Fibroblast of gingiva (primary cell): ENCODE results near the gene LRRC4C.

Source experiments
- DNase-seq: peaks from one replicate; pipeline ENCODE4 v3.0.0-alpha.2; 2011; ENCODE audit warnings: low read depth

The LRRC4C gene

DNA sequence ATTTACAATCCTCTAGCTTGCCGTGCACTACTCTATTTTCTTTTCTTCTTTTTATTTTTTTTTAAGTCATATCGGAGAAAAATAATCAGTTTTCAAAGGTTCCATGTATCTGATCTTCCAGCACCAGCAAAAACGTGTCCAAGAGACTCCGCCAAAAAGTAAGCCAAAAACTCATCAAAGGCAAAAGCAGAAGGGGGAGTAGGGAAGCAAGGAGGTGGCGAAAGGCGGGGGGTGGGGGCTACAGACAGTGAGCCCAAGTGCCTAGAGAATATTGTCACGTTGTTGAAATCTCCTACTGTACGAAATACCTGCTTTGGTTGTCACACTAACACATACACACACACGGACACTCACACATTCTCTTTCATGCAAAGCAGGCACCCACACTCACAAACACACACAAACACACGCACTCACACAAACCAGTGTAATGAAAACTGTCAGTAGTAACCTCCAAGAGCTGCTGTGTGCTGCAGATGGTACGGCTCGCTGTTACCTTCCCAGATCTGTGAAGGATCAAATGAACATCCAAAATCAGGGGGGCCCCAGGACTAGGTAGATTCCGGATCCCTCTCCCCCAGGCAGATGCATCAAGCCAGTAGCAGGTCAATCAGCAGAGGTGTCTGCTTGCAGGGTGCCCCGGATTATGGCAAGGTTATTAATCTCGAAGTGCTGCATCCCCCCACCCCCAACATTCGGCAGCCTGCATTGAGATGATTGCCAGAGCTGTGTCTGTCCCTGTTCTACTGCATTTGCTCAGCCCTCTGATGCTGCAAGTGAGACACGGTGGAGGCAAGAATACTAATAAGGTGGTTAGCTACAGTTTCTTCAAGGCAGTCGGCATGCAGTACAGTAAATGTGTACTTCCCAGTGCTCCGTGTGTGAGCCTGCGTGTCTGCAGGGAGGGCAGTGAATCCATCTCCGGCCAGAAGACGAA is at the start of gene LRRC4C:
LRRC4C (minus strand) TSS at position 188 of the 937 bp plus-strand sequence.
- no peak for DNase-seq

DNA sequence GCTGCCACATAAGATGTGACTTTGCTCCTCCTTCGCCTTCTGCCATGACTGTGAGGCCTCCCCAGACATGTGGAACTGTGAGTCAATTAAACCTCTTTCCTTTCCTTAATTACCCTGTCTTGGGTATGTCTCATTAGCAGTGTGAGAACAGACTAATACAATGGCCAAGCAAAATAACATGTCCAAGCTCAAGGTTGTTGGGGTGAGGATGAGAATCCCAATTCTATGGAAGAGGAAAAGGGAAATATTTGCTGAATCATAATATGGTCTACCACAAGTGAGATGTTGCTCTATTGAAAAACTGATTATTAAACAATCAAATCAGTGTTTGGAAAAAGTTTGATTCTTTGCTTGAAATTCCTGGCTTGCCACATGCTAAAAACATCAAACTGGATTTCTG is 48.7 kb upstream of the LRRC4C start:
- DNase-seq, result no peak

DNA sequence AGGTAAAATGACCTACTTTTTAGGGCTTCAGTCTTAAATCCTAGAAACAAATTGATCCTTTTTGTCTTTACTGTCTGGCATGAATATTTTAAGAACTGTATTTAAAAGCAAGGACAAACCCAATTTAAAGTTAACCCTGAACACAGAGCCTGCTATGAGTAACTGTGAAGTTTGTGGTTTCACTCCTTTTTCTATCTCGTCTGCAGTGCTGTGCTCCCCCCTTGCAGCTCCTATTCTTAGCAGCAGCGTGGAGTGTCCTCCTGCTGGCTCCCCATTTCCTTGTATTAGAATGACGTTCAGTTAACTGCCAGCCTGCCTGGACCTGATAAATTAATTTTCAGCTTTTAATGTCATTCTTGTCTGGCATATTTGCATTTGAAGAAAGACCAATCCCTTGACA is 40.0 kb upstream of the LRRC4C start:
- no peak for DNase-seq

DNA sequence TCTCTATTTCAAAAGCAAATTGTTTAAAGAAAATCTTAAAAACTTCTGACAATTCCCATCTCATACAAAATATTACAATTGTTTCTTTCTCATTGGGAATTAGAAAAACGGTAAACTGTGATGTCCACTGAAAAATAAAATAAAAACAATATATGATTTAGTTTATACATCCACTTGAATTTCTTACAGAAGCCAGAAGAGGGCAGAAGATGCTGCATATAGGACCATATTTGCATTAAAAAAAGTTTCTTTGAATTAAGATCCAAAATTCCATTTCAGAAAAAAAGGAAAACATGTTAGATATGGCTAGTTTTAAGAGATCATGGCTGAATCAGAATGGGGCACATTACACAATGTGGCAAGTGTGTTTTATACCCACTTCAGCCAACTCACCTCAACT is 39.3 kb upstream of the LRRC4C start:
- DNase-seq, result no peak

DNA sequence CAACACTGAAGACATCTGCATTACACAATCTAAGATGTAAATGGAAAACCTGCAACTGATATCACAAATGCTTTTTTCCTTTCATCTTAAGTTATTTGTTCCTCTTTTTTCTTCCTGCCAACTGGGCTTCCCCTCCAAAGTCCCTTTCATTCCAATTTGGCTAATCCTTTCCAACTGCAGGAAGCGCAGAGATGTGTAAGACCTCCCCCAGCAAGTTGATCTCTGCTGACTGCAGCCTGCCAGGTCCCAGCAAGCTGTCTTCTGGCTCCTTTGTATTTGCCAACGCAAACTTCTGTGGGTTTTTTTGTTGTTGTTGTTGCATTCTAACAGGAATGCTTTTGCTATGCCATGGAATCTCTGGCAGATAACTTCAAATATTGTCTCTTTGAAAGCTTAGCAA is 38.5 kb upstream of the LRRC4C start:
- DNase-seq, result no peak

DNA sequence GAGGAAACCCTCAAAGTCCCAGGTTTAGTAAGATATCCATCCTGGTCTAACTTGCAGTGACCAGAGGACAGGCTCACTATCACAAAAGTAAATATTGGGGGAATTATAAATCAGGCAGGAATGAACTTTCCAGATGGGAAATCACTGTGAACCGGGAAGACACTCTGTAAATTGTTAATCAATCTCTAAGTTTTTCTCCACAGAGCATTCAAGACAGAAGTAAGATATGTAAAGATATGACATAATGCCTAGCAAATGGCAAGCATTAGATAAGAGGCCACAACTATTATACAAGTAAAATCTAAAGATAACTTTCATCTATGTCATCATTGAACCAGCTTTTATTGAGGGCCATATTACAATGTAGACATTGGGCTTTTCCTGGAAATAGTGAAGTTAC is 35.3 kb upstream of the LRRC4C start:
- DNase-seq, result no peak

DNA sequence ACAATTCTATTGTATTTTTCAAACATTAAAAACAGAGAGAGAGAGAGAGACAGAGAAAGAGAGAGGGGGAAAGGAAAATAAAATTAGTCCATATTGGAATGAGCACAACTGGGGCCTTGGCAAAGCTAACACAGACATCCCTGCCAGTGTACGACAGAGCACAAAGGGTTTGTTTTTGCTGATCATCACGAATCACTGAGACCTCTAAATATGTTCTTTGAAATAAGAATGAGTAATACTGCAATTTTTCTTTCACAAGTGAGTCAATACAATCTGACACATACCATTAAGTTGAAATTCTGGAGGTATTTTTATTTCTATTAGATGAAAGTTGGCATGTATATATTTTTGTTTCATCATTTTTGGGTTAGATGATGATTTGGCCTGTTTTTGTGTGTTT is 27.0 kb upstream of the LRRC4C start:
- no peak for DNase-seq

DNA sequence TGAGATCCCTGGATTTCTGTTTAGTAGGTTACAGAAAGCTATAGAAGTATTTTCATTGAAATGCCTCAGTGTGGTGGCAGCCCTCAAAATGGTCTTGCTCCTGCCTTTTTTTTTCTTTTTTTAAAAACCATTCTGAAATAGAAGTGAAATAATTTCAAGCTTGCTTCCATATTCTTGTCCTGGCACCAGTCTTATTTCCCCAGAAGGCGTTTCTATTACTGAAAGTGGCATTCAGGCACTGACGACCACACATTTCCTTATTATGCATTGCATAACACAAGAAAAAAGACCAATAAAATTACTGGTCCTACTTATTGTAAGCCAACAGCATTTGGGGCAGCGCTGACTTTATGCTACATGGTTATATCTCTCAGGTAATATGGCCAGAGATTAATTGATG is 24.5 kb upstream of the LRRC4C start:
- no peak for DNase-seq

DNA sequence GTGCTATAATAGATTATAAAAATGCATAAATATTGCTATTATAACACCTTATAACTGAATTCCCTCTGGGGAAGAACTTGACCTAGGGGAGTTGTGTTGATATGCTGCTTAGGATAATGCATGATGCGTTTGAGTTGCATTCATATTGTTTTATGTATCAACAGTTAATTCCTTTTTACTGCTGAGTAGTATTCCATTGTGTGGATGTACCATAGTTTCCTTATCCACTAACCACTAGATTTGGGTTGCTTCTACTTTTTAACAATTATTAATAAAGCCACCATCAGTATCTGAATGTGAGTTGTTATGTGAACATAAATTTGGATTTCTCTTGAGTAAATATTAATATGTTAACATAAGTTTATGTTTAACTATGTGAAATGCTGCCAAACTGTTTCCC is 19.7 kb upstream of the LRRC4C start:
- no peak for DNase-seq

DNA sequence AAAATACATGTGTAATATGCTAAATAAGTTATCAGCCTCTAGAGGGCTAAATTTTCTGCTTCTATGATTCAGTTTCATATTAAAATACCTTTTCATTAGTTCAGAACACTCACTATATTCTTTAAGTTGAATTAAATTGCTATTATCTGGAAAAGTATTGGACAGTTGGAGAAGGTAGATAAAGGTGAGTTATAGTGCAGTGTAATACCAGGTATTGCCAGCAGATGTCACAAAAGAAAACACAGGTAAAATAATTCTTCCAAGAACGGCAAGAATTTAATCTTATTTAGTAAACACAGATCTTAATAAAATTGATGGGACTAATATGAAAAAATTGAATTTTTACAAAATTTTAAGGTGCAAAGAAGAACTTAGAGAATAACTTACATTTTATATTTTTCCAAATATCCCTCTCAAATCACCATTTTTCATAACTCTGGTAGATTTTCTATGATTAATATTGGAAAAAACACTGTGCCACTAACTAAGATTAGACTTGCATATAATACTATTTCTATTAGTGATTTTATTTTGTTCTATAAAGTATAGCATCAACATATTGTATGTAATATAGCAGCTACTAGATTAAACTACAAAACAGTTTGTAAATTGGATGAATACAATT is 1.7 kb upstream of the LRRC4C start:
- DNase-seq, result no peak

DNA sequence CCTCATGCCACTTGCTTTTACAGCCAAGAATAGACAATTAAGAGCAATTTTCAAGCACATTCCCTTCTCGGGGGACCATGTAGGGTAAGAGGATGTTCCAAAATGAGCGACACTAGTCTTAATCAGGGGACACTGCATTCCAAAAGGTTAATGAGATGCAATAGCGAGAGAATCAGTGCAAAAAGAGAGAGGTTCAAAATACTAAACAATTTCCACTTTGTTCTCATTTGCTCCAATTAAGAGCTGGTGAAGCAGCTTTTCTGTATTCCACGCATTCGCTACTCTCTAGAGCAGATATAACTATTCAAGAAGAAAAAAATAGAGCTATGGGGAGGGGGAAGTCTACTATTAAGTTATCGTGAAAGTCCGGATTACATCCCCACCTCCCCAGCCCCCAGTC is 811 bp downstream of the LRRC4C start:
- no peak for DNase-seq

DNA sequence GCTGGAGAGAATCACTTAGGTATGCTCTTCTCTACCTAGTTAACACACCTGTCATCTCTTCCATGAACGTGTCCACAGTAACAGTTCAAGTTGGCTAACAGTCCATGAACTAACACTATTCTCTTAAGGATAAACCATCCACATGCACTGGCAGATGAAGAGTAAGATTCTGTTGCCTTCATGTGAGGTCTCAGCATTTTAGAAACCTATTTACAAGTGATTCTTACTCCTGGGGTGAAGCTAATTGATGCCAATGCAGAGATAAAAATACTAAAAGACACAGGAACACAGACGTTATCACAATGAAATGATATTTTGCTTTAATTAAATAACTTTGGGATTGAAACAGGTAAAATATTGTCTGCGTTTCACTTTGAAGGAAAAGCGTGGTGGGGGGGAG is 1.3 kb downstream of the LRRC4C start:
- no peak for DNase-seq

DNA sequence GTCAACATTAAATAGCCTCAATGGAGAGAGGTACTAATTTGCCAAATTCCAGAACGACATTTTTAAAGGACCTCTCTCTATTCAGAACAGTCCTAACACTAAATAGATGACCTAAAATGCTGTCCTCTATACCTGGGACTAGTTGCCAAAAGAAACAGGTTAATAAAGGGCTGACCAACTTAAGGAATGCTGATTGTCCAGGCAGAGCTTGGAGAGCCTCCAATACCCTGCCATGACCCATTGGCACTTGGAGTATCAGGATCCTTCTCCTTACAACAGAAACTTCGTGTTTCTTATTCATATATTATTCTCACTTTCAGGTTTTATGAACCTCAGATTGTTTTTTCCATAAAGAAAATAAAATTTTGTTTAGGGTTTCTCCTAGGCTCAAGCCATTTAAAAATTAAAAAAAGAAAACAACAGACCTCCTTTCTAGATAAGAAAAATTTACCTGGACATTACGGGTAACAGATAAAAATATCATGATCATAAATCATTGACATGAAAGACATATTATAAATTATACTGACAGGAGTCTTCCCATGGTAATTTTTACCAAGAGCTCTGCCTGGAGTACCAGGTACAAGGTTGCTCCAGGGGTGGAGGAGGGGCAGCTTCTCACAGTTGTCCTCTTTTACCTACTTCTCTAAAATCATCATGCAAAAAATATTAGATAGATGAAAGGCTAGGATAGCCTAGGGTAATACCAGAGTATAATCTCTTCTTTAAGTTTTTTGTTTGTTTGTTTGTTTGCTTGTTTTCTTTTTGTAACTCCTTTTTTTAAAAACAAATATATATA is 2.0 kb downstream of the LRRC4C start:
- no peak for DNase-seq

DNA sequence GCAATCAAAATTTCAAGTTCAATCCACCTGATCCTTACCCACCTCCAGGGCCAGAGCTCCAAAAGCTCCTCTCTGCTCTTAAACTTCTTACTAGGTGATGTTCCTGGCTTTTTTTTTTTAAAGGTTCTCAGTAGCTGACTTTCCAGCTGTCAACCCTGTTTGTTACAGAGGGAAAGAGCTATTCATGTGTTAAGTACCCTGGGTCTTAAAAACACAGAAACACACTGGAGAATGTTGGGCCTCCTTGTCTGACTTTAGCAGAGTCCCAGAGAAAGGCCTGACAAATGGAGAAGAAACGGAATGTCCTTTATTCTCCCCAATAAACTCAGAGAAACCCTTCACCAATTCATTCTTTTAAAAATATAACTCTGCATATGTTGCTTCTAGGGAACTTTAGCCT is 3.2 kb downstream of the LRRC4C start:
- DNase-seq, result no peak

DNA sequence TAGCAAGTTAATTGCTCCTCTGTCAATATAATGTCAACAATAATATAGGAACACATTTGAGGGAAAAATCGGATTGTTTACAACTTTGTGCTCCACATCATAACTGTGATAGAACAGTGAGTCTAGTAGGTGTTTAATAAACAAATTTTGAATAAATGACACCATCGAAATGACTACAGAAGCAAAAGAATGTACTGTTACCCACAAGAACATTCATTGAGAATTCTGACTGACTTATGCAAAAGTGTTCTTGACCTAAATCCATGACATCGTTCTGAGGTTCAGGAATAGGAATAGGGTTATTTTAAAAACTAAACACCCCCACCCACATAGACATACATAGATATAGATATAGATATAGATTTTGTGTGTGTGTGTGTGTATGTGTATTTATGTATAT is 8.4 kb downstream of the LRRC4C start:
- no peak for DNase-seq

DNA sequence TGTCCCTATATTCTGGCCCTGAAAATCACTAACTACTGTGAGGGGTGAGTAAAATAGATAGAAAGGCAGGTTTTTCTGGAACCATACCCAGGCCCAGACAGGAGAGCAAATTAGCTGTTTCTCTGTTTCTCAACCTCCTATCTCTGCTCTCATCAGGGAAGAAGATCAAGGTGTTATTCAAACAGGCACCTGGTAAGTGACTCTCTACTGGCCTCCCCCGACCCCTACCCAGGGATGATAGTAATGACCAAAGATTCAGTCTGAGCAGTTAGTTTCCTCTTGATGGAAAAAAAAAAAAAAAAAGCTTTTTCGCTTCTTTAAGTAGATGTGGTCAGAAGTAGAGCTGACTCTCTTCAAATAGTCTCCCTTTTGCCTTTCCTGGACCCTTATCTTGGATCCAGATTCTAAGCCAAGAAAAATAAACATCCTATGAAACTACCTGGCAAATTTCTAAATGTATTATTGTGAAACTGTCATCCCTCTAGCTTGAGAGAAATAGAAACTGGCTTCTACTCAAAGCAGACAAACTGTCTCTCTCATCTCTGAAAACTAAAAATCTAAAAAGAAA is 9.9 kb downstream of the LRRC4C start:
- DNase-seq, result no peak

DNA sequence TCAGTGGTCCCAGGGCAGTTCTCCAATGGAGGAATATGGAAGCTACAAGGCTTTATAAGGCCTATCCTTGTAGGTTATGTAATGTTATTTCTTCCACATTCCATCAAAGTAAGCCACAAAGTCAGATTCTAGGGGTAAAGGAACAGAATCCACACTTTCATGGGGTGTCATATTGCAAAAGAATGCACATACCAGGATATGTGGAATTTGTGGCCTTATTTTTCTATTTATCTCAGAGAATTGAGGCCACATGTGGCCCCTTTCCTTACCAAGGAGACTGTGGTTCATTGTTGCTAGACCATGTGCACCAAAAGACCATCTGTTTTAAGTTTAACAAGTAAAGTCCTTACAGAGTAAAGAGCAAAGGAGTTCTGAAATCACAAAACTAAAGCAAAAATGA is 12.9 kb downstream of the LRRC4C start:
- no peak for DNase-seq

DNA sequence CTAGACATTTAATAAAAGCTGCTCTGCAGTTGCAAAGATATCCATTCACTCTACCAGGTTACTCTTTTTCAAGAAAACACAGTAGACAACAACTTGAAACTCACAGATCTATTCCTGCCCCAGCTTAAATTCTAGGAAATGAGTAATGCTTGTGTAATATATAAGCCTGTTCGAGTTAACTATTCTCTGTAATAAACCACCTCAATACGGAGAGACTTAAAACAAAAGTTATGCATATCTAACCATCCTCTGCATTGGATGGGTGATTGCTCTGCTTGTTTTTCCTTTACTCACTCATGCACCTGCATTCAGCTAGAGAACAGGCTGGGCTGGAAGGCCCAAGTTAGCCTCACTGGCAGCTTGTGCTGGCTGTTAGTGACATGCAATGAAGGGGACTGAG is 13.3 kb downstream of the LRRC4C start:
- DNase-seq, result no peak

DNA sequence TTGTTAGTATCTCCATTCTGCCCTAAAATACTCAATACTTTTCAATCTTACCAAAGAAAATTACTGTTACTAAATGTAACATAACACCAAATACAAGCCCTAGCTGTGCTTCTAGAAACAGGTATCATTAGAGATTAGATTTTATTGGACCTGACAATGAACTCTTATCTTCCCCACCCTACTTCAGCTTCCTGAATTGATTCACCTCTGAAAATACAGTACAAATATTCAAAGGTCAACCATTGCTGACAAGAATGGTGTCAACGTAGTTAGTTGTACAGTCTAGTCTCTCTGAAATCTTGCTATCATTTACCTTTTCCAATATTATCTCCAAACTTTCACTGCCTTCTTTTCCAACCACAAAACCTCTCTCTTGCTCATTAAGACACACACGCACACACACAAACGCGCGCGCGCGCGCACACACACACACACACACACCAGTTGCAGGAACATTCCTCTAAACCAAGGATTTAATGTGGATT is 22.4 kb downstream of the LRRC4C start:
- no peak for DNase-seq

DNA sequence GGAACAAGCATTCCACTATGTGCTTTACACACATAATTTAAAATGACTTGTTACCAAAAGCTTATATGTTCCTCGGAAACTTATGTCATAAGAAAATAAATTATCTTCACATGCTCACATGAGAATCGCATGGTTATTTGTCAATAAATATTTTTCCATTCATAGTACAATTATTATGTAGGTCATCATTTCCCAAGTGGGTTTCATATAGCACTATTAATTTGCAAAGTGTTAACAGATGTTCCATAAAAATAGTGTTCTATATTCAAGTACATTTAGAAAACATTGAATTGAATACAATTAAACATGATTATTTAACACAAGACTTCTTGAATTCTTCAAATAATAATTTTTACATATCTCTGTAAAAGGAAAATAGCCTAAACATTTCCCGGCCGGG is 23.9 kb downstream of the LRRC4C start:
- no peak for DNase-seq

DNA sequence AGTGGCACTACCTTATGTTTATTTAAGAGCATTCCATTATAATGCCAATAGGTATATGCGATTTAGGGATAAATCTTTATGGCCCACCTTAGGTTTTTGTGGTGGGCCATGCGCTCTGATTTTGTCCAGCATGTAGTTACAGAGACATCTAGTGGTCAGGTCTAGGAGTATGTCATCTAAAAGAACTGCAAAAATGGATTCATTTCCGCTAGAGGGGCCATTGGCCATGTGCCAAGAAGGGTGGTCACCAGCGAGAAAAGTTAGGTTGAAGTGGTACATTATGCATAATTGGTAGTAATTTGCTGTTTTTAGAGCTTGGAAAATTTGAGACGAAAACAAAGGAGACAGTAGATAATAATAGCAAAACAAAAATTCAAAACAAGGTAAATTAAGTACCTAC is 27.7 kb downstream of the LRRC4C start:
- DNase-seq, result no peak

DNA sequence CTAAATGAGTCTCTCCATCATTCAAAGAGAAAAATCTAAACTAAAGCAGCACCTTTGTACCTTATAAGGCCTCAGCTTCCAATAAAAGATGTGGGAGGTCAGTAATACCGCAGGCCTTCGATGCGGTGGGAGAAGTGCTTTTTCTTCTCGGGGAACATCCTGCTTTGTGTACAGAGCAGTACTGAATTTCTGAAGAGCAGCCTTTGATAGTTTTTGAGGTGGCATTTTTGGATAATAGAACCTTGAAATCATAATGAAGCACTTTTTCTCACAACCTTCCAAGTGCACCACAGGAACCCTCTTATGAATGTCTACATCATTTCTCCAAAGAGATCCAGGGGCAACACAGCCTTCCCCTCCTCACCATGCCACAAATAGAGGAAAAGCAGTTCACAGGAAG is 39.6 kb downstream of the LRRC4C start:
- DNase-seq, result no peak
